GM12873 (cell line): ENCODE measurements around the gene IRAK1BP1.

Experiments used
- TF ChIP-seq, protein P1 (sequence below): IDR thresholded peaks from 2 replicates; pipeline ENCODE4 v1.5.1; 2012; ENCODE audit warnings: low read depth, mild to moderate bottlenecking, moderate library complexity, low read length, control low read depth; ENCODE audit not compliant: insufficient read depth; ENCODE audit errors: missing control alignments

The IRAK1BP1 gene

GRCh38 chr6:78952362-78952761 lies 85.0 kb downstream of the IRAK1BP1 start:
- TF ChIP-seq, protein P1, sequence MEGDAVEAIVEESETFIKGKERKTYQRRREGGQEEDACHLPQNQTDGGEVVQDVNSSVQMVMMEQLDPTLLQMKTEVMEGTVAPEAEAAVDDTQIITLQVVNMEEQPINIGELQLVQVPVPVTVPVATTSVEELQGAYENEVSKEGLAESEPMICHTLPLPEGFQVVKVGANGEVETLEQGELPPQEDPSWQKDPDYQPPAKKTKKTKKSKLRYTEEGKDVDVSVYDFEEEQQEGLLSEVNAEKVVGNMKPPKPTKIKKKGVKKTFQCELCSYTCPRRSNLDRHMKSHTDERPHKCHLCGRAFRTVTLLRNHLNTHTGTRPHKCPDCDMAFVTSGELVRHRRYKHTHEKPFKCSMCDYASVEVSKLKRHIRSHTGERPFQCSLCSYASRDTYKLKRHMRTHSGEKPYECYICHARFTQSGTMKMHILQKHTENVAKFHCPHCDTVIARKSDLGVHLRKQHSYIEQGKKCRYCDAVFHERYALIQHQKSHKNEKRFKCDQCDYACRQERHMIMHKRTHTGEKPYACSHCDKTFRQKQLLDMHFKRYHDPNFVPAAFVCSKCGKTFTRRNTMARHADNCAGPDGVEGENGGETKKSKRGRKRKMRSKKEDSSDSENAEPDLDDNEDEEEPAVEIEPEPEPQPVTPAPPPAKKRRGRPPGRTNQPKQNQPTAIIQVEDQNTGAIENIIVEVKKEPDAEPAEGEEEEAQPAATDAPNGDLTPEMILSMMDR: no peak
